Left lung (tissue), 10 donors: ENCODE measurements around the gene ZNF516. TPM values are rescaled to one million over a fixed set of nuclear protein-coding genes. Genes with fewer than 3 reads are reported as not detected.

Source experiments
- ATAC-seq: fragments of 200-7000 bp; cut with Tn5 transposase; one replicate; pipeline ENCODE4 v1.9.1; 2020; ENCODE audit warnings: moderate library complexity
- DNase-seq, 4 donors: peaks; one replicate each; pipeline ENCODE4 v3.0.0-alpha.2; 2013 to 2020
- H3K27ac ChIP-seq, 2 donors: fragments of 200-600 bp; sonication (generic) in 1 of 2; one replicate each; pipeline versions ENCODE4 v1.5.0 to v1.8.0; 2020 to 2021
- H3K27me3 ChIP-seq, 2 donors: fragments of 200-600 bp; sonication (generic) in 1 of 2; one replicate each; pipeline versions ENCODE4 v1.5.0 to v1.8.0; 2020 to 2021
- H3K36me3 ChIP-seq, 2 donors: fragments of 200-600 bp; sonication (generic) in 1 of 2; one replicate each; pipeline versions ENCODE4 v1.5.0 to v1.8.0; 2020 to 2021
- H3K4me1 ChIP-seq, 2 donors: fragments of 200-600 bp; one replicate each; pipeline ENCODE4 v1.8.0; 2021
- H3K4me3 ChIP-seq, 2 donors: fragments of 200-600 bp; sonication (generic) in 1 of 2; one replicate each; pipeline versions ENCODE4 v1.5.0 to v1.8.0; 2020 to 2021; ENCODE audit warnings: mild to moderate bottlenecking in 1 of 2
- H3K9me3 ChIP-seq, 2 donors: fragments of 200-600 bp; sonication (generic) in 1 of 2; one replicate each; pipeline versions ENCODE4 v1.5.0 to v1.8.0; 2020 to 2021
- CTCF ChIP-seq, 2 donors: fragments of 200-600 bp; sonication (generic) in 1 of 2; IDR thresholded peaks; one replicate each; pipeline versions ENCODE4 v1.5.0 to v1.8.0; 2021; ENCODE audit warnings: antibody characterized with exemption in 2 of 2
- intact Hi-C, 2 donors: fragments of 100-400 bp; cut with DNase I; formaldehyde crosslinking; loops; one replicate each; pipeline versions ENCODE4 v1.11.2 to v1.14.2; 2022
- polyA plus RNA-seq, 6 donors: library from polyadenylated mRNA; unstranded; fragments of 120-200 nt; gene quantifications; one replicate each; pipeline ENCODE4 v1.2.1, GENCODE V29; 2013; ENCODE audit not compliant: insufficient read length in 6 of 6
- total RNA-seq, 2 donors: library from RNA; stranded (reverse); fragmentation: NEBNext Ultra II Directional; extraction: Animal tissue kit (Norgen Biotek cat#: 25700); gene quantifications; one replicate each; pipeline ENCODE4 v1.2.1, GENCODE V29; 2021
- donor health status: DM: no; HTN: yes; CAD: no.
- donor health status: DM: no; HTN: no; CAD: no.

Gene ZNF516
- total and polyA plus RNA-seq, 8 donors: 33.9 to 51.2 (median 46.8) TPM

DNA sequence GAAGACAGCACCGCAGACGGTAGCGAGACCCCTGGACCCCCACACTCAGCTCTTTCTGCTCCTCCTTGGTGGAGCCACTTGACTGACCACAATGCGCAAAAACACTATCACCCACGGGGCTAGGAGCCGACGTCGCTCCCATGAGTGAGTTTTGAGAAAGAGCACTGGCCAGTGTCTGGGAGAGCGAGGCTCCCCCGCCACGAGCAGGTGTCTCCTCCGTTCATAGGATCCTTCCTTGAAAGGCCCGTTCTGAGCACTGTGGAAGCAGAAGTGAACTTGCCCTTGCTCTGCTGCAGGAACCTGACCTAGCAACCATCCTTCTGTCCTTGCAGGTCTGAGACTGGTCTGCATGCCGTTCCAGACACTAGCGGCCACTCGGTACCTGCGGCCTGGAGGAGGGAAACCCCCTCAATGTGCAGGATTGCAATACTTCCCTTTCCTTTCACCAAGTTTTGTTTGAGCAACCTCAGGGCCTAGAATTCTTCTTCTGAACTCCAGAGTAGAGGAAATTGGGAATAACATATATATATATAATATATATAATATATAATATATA lies 12.9 kb upstream of the ZNF516 start:
- intact Hi-C loops: no loop called here
- no peaks in the 10 kb centered on the region for H3K9me3 ChIP-seq
- H3K4me3 ChIP-seq: no peak overlapping the region
- no peaks in the 10 kb centered on the region for H3K27me3 ChIP-seq
- H3K4me1 ChIP-seq: peaks cover 0 to 33% of the 10 kb centered on the region in 2 donors
- ATAC-seq (no peak), DNase-seq (no peak)
- no peak for TF ChIP-seq CTCF (IDR thresholded peaks at IDR 0.05)
- no peaks in the 10 kb centered on the region for H3K36me3 ChIP-seq
- no peak overlapping the region for H3K27ac ChIP-seq

DNA sequence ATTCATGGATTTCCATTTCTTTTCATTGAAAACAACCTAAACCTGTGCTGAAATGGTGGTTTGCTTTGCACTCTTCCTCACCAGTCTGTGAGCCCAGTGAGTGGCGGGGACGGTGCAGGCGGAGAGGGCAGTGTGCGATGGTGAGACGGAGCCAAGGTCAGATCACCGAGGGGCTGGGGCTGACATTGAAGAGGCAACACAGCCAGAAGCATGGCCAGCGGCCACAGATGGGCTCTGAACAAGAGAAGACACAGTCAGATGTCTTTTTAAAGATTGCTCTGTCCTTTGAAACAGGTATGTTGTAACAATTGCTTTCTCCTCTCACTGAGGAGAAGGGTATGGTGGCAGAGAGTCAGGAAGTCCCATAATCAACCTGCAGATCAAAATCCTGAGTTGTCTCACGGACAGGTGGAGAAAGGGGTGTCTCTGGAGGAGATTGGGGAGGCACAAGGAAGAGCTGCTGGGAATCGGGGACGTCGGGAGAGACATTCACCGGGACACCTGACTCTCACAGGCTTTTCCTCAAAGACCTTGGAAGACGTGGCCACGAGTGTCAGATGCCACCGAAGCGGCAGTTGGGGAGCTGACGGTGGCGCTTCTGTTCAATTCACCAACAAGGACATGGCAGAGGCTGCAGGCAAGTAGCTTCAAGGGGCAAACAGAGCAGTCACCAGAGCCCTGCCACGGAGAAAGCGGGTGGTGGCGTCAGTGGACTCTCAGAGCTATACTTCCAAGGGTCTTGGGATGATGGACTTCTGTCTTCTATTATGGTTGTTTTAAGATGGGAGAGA lies 12.1 kb upstream of the ZNF516 start:
- H3K36me3 ChIP-seq: no peaks in the 10 kb centered on the region
- H3K4me3 ChIP-seq: no peak overlapping the region
- no peak overlapping the region for H3K27ac ChIP-seq
- ATAC-seq (no peak), DNase-seq (no peak)
- TF ChIP-seq CTCF (IDR thresholded peaks at IDR 0.05): no peak
- peaks cover 2 to 40% of the 10 kb centered on the region in 2 donors for H3K4me1 ChIP-seq
- H3K27me3 ChIP-seq: no peaks in the 10 kb centered on the region
- H3K9me3 ChIP-seq: no peaks in the 10 kb centered on the region
- intact Hi-C loops: no loop called here

DNA sequence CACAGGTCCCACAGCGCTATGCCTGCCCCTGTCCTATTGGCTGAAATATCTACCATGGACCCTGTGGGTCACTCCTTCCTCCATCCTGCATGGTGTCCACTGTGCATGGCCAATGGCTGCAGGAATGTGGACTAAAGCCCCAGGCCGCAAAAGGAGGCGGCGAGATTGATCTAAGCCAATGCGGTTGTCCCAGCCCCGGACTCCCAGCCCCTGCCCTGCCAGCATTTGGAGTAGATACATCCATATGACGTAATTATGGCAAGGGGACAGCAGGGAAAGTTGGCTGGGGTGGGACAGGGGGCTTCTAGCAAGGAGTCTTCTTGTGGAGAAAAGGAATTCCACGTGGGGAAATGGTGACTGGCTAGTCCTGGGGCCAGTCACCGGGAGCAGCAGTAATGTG lies 11.4 kb upstream of the ZNF516 start:
- no peak overlapping the region for H3K27ac ChIP-seq
- ATAC-seq (no peak), DNase-seq (no peak)
- no peaks in the 10 kb centered on the region for H3K27me3 ChIP-seq
- H3K9me3 ChIP-seq: no peaks in the 10 kb centered on the region
- intact Hi-C loops: no loop called here
- no peaks in the 10 kb centered on the region for H3K36me3 ChIP-seq
- no peak for TF ChIP-seq CTCF (IDR thresholded peaks at IDR 0.05)
- no peak overlapping the region for H3K4me3 ChIP-seq
- peaks cover 3 to 43% of the 10 kb centered on the region in 2 donors for H3K4me1 ChIP-seq

DNA sequence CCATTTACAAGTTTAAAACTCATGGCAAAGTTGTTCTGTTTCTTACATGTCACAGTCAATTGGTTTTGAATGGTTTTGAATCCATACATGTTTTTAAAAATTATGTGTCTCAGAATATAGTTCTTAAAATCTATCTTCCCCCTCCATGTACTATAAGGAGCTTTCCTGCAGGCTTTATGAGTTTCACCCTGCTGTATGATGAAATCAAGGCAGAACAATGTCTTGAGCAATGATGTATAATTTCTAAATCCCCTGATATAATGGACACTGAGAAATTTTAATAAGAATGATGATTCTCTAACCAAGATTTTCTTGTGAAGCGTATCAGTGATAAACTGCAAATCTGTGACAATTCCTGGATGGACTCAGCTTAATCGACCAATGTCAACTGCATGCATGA lies 10.6 kb upstream of the ZNF516 start:
- no peaks in the 10 kb centered on the region for H3K36me3 ChIP-seq
- no peak for TF ChIP-seq CTCF (IDR thresholded peaks at IDR 0.05)
- no peaks in the 10 kb centered on the region for H3K9me3 ChIP-seq
- H3K27ac ChIP-seq: no peak overlapping the region
- peaks cover 3 to 47% of the 10 kb centered on the region in 2 donors for H3K4me1 ChIP-seq
- DNase-seq (no peak), ATAC-seq (no peak)
- intact Hi-C loops: no loop called here
- no peaks in the 10 kb centered on the region for H3K27me3 ChIP-seq
- no peak overlapping the region for H3K4me3 ChIP-seq

- no peak overlapping the region for H3K27ac ChIP-seq
- H3K36me3 ChIP-seq: no peaks in the 10 kb centered on the region
- no peak overlapping the region for H3K4me3 ChIP-seq
- intact Hi-C loops: no loop called here
- no peaks in the 10 kb centered on the region for H3K9me3 ChIP-seq
- no peaks in the 10 kb centered on the region for H3K27me3 ChIP-seq
- peaks cover 3 to 55% of the 10 kb centered on the region in 2 donors for H3K4me1 ChIP-seq
- TF ChIP-seq CTCF (IDR thresholded peaks at IDR 0.05): no peak
- no peak for DNase-seq
- no peak for ATAC-seq
These were observed 9.7 kb upstream of the ZNF516 start for GRCh38 chr18:76504749-76505148.
